Measurements from ENCODE around the gene ZNF688.

GRCh38 chr16:30571445-30572322 is at the start of gene ZNF688:
- no peak for TF ChIP-seq EZH2 (optimal IDR thresholded peaks at IDR 0.05; ENCODE audit: low read depth, low read length)
- TF ChIP-seq, protein P1, sequence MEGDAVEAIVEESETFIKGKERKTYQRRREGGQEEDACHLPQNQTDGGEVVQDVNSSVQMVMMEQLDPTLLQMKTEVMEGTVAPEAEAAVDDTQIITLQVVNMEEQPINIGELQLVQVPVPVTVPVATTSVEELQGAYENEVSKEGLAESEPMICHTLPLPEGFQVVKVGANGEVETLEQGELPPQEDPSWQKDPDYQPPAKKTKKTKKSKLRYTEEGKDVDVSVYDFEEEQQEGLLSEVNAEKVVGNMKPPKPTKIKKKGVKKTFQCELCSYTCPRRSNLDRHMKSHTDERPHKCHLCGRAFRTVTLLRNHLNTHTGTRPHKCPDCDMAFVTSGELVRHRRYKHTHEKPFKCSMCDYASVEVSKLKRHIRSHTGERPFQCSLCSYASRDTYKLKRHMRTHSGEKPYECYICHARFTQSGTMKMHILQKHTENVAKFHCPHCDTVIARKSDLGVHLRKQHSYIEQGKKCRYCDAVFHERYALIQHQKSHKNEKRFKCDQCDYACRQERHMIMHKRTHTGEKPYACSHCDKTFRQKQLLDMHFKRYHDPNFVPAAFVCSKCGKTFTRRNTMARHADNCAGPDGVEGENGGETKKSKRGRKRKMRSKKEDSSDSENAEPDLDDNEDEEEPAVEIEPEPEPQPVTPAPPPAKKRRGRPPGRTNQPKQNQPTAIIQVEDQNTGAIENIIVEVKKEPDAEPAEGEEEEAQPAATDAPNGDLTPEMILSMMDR (IDR thresholded peaks at IDR 0.05; ENCODE audit: low read length): no peak

Measured in MM.1S (cell line).